GM21619 (cell line): ENCODE data around the gene PLXND1.
"Not testable (repeated sequence)": the region's sequence is repeated elsewhere in the genome, so short reads cannot be mapped to it uniquely, and the experiment has no call there.

ENCODE experiments used
- ATAC-seq: cut with Tn5 transposase; IDR thresholded peaks from one replicate; pipeline ENCODE4 v1.9.1; 2021; ENCODE audit not compliant: unreplicated experiment

PLXND1 gene

GRCh38 chr3:129553719-129554118, 52.8 kb downstream of the PLXND1 start:
- no peak for ATAC-seq

GRCh38 chr3:129553171-129553570, 53.3 kb downstream of the PLXND1 start:
- no peak for ATAC-seq

GRCh38 chr3:129552287-129553050, 54.0 kb downstream of the PLXND1 start:
- no peak for ATAC-seq

GRCh38 chr3:129549805-129550204, 56.7 kb downstream of the PLXND1 start:
- no peak for ATAC-seq

- ATAC-seq: no peak
These were observed 57.3 kb downstream of the PLXND1 start for GRCh38 chr3:129549006-129549800.

- ATAC-seq: no peak
These were observed 58.1 kb downstream of the PLXND1 start for GRCh38 chr3:129548104-129548965.

- ATAC-seq: no peak
These were observed 59.2 kb downstream of the PLXND1 start for GRCh38 chr3:129547241-129547640.

GRCh38 chr3:129545951-129546350, 60.5 kb downstream of the PLXND1 start:
- ATAC-seq: not testable (repeated sequence)

GRCh38 chr3:129543999-129544398, 62.5 kb downstream of the PLXND1 start:
- no peak for ATAC-seq

- no peak for ATAC-seq
These were observed 63.2 kb downstream of the PLXND1 start, which contains the start of gene H1-8 for GRCh38 chr3:129543156-129543790. TSS of gene H1-8 (plus strand) at chr3:129543175. CDS start at chr3:129543219, 44 bp downstream.

- ATAC-seq: no peak
These were observed 63.7 kb downstream of the PLXND1 start for GRCh38 chr3:129542747-129543146.

- ATAC-seq: no peak
These were observed 65.5 kb downstream of the PLXND1 start for GRCh38 chr3:129540776-129541516.

- ATAC-seq: no peak
These were observed 67.3 kb downstream of the PLXND1 start for GRCh38 chr3:129539206-129539605.

- no peak for ATAC-seq
These were observed 69.7 kb downstream of the PLXND1 start for GRCh38 chr3:129536804-129537203.

GRCh38 chr3:129536374-129536667, 70.2 kb downstream of the PLXND1 start:
- ATAC-seq: no peak

- ATAC-seq: no peak
These were observed 71.4 kb downstream of the PLXND1 start for GRCh38 chr3:129535075-129535474.

GRCh38 chr3:129534428-129535027, 71.9 kb downstream of the PLXND1 start:
- no peak for ATAC-seq

GRCh38 chr3:129533406-129533805, 73.1 kb downstream of the PLXND1 start:
- no peak for ATAC-seq

- no peak for ATAC-seq
These were observed 74.2 kb downstream of the PLXND1 start for GRCh38 chr3:129532261-129532660.

- ATAC-seq: no peak
These were observed 74.8 kb downstream of the PLXND1 start for GRCh38 chr3:129531699-129532098.
